Loucy (cell line): ENCODE data around the gene MIGA2.

Source experiments
- EZH2phosphoT487 ChIP-seq: fragments of 200-600 bp; IDR thresholded peaks from 2 replicates; pipeline ENCODE4 v1.6.1; 2018; ENCODE audit warnings: antibody characterized with exemption, mild to moderate bottlenecking, moderate library complexity, borderline replicate concordance
- TF ChIP-seq, protein P1 (sequence below): fragments of 200-600 bp; sonication (generic); conservative IDR thresholded peaks from 2 replicates; pipeline ENCODE4 v1.5.1; 2014; ENCODE audit warnings: mild to moderate bottlenecking, antibody characterized with exemption, low read length

GRCh38 chr9:129023036-129023907, 13.2 kb upstream of the MIGA2 start:
- TF ChIP-seq, protein P1, sequence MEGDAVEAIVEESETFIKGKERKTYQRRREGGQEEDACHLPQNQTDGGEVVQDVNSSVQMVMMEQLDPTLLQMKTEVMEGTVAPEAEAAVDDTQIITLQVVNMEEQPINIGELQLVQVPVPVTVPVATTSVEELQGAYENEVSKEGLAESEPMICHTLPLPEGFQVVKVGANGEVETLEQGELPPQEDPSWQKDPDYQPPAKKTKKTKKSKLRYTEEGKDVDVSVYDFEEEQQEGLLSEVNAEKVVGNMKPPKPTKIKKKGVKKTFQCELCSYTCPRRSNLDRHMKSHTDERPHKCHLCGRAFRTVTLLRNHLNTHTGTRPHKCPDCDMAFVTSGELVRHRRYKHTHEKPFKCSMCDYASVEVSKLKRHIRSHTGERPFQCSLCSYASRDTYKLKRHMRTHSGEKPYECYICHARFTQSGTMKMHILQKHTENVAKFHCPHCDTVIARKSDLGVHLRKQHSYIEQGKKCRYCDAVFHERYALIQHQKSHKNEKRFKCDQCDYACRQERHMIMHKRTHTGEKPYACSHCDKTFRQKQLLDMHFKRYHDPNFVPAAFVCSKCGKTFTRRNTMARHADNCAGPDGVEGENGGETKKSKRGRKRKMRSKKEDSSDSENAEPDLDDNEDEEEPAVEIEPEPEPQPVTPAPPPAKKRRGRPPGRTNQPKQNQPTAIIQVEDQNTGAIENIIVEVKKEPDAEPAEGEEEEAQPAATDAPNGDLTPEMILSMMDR = no peak
- TF ChIP-seq EZH2phosphoT487 = no peak
